GM21381 (cell line): ENCODE data around the gene CDH16.

Source experiments
- ATAC-seq: cut with Tn5 transposase; IDR thresholded peaks from one replicate; pipeline ENCODE4 v1.9.1; 2021; ENCODE audit warnings: mild to moderate bottlenecking, moderate library complexity; ENCODE audit not compliant: unreplicated experiment

Gene CDH16

GRCh38 chr16:66928702-66929388 is 10.2 kb upstream of the CDH16 start:
- no peak for ATAC-seq

GRCh38 chr16:66927918-66928649 is 9.4 kb upstream of the CDH16 start:
- ATAC-seq = no peak

GRCh38 chr16:66926961-66927436 is 8.3 kb upstream of the CDH16 start:
- no peak for ATAC-seq

GRCh38 chr16:66926171-66926947 is 7.7 kb upstream of the CDH16 start:
- ATAC-seq = no peak

- ATAC-seq = no peak
These were observed 6.7 kb upstream of the CDH16 start, which contains the start of gene RRAD for GRCh38 chr16:66925322-66925840. Gene RRAD, minus strand, starts transcription at chr16:66925535. Its CDS starts 356 bp downstream, at chr16:66925179.

- ATAC-seq = no peak
These were observed 6.0 kb upstream of the CDH16 start for GRCh38 chr16:66924527-66925321.

- ATAC-seq = no peak
These were observed 5.2 kb upstream of the CDH16 start for GRCh38 chr16:66923866-66924265.

- no peak for ATAC-seq
These were observed 4.6 kb upstream of the CDH16 start for GRCh38 chr16:66923247-66923731.

- ATAC-seq = no peak
These were observed 3.2 kb upstream of the CDH16 start for GRCh38 chr16:66921729-66922450.

GRCh38 chr16:66920924-66921680 is 2.4 kb upstream of the CDH16 start:
- ATAC-seq = no peak

- ATAC-seq = no peak
These were observed 1.6 kb upstream of the CDH16 start for GRCh38 chr16:66920299-66920590.

- no peak for ATAC-seq
These were observed 1.0 kb upstream of the CDH16 start for GRCh38 chr16:66919569-66920298.

- no peak for ATAC-seq
These were observed 330 bp downstream of the CDH16 start for GRCh38 chr16:66918355-66918754.

GRCh38 chr16:66917741-66918140 is 944 bp downstream of the CDH16 start:
- no peak for ATAC-seq

GRCh38 chr16:66916518-66916917 is 2.2 kb downstream of the CDH16 start:
- ATAC-seq = no peak

GRCh38 chr16:66915041-66915440 is 3.6 kb downstream of the CDH16 start:
- no peak for ATAC-seq

- ATAC-seq = no peak
These were observed 4.1 kb downstream of the CDH16 start for GRCh38 chr16:66914541-66914940.

- ATAC-seq = no peak
These were observed 5.0 kb downstream of the CDH16 start for GRCh38 chr16:66913711-66914110.
